ENCODE measurements around the gene RNF20. TPM values are rescaled to one million over a fixed set of nuclear protein-coding genes. Genes with fewer than 3 reads are reported as not detected.

RNF20 gene
- total and polyA plus RNA-seq, 2 donors (not counting 3 experiments of a cell fraction or from before 2014, with no cell fraction given): 6.1 to 33.7 TPM

DNA sequence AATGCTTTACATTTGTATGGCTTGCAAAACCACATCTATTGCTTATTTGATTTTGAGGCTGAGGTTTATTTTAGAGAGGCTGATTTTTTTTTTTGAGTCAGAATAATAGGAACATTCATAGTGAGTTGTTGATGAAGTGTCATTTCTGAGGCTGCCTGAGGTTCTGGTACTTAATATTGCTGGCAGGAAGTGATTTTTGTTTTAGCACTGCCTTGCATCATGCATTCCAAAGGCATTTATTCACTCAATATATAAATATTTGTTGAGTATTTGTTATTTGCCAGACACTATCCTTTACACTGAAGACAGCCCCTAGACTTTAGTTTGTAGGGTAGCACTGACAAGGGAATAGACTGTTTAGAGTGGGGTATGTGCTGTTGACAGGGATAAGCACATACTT is 2.7 kb downstream of the RNF20 start:
- FAIRE-seq (no peak), DNase-seq (ENCODE audit: low read depth, low spot score) (no peak)
- POLR2A ChIA-PET: no interaction called here

More for the DNA sequence above, 2.7 kb downstream of the RNF20 start:
- no TSS peak for BruUV-seq (replicated peaks)
- Histone ChIP-seq H3K9ac (replicated peaks; ENCODE audit: extremely low read depth, insufficient read depth, low read length) (no peak overlapping the region), H2AFZ (ENCODE audit: low read depth, low read length) (no peak overlapping the region), H3K9me3 (replicated peaks; ENCODE audit: control insufficient read depth, insufficient read depth, low read length) (no peaks in the 10 kb centered on the region), H3K36me3 (ENCODE audit: control insufficient read depth in 2 of 2, extremely low read depth in 1 of 2, insufficient read depth in 2 of 2, low read length in 2 of 2) (peaks cover 0 to 6% of the 10 kb centered on the region in 2 experiments), H3K27ac (ENCODE audit: insufficient read depth, low read depth, low read length) (no peak overlapping the region), H3K4me3 (replicated peaks in 1 of 3; ENCODE audit: insufficient read depth in 1 of 3, low read depth in 1 of 3, low read length in 3 of 3) (no peak overlapping the region), H3K4me1 (ENCODE audit: control insufficient read depth, extremely low read depth, insufficient read depth, low read length) (peaks cover 8% of the 10 kb centered on the region), H3K4me2 (ENCODE audit: insufficient read depth, low read length) (no peak overlapping the region), H3K79me2 (ENCODE audit: control insufficient read depth, insufficient read depth, low read length) (peaks cover 7% of the 10 kb centered on the region), H3K9me1 (replicated peaks; ENCODE audit: control insufficient read depth, extremely low read depth, insufficient read depth, low read length) (no peaks in the 10 kb centered on the region), H3K27me3 (ENCODE audit: control insufficient read depth in 2 of 2, insufficient read depth in 2 of 2, low read length in 2 of 2) (no peaks in the 10 kb centered on the region), H4K20me1 (replicated peaks; ENCODE audit: control insufficient read depth, extremely low read depth, insufficient read depth, low read length) (no peaks in the 10 kb centered on the region)
- CTCF ChIA-PET: interaction anchor here (0.9 kb wide), 1 partner anchor 59 kb away, joined by 3 read pairs; no protein-coding TSS in a partner anchor
- dilution Hi-C loops (cut with MboI; ENCODE audit: extremely low pct_ligation_motif_present, low sequenced_read_pairs): no loop called here
- intact Hi-C loops (cut with micrococcal nuclease): no loop called here
- TF ChIP-seq FOS (IDR thresholded peaks at IDR 0.05; ENCODE audit: borderline replicate concordance, insufficient read depth, low read length) (no peak), GATA2 (IDR thresholded peaks at IDR 0.05; ENCODE audit: insufficient read depth, insufficient read length, low read depth, low read length) (no peak), EZH2 (IDR thresholded peaks at IDR 0.05; ENCODE audit: borderline replicate concordance, low read depth, low read length, severe bottlenecking) (no peak), MYC (IDR thresholded peaks at IDR 0.05; ENCODE audit: low read depth, low read length) (no peak)
- TF ChIP-seq, protein P1, sequence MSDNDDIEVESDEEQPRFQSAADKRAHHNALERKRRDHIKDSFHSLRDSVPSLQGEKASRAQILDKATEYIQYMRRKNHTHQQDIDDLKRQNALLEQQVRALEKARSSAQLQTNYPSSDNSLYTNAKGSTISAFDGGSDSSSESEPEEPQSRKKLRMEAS (IDR thresholded peaks at IDR 0.05; ENCODE audit: insufficient read depth, insufficient read length): no peak
- TF ChIP-seq, protein P2, sequence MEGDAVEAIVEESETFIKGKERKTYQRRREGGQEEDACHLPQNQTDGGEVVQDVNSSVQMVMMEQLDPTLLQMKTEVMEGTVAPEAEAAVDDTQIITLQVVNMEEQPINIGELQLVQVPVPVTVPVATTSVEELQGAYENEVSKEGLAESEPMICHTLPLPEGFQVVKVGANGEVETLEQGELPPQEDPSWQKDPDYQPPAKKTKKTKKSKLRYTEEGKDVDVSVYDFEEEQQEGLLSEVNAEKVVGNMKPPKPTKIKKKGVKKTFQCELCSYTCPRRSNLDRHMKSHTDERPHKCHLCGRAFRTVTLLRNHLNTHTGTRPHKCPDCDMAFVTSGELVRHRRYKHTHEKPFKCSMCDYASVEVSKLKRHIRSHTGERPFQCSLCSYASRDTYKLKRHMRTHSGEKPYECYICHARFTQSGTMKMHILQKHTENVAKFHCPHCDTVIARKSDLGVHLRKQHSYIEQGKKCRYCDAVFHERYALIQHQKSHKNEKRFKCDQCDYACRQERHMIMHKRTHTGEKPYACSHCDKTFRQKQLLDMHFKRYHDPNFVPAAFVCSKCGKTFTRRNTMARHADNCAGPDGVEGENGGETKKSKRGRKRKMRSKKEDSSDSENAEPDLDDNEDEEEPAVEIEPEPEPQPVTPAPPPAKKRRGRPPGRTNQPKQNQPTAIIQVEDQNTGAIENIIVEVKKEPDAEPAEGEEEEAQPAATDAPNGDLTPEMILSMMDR (IDR thresholded peaks at IDR 0.05; ENCODE audit: extremely low read depth in 1 of 2, insufficient read depth in 1 of 2, low read depth in 1 of 2, low read length in 2 of 2): no peak
